PFSK-1 (cell line): ENCODE results near the gene ARMC6.

Source experiments
- FOXP2 ChIP-seq: optimal IDR thresholded peaks from 2 replicates; pipeline ENCODE3; 2011; ENCODE audit warnings: borderline replicate concordance, control low read depth, inconsistent platforms; ENCODE audit not compliant: insufficient read depth; ENCODE audit errors: extremely low read length, extremely low read depth
- POLR2AphosphoS5 ChIP-seq: IDR thresholded peaks from 2 replicates; pipeline ENCODE4 v1.6.1; 2012; ENCODE audit warnings: low read depth, mild to moderate bottlenecking, control low read depth, low read length, moderate library complexity
- REST ChIP-seq, 2 experiments: IDR thresholded peaks; 2 replicates each; pipeline versions ENCODE4 v1.6.1 to v1.8.0; 2011 to 2012; ENCODE audit warnings: low read depth in 2 of 2, low read length in 2 of 2, control low read depth in 1 of 2, inconsistent platforms in 1 of 2, mild to moderate bottlenecking in 1 of 2, moderate library complexity in 1 of 2; ENCODE audit not compliant: insufficient read depth in 1 of 2
- SIN3A ChIP-seq: IDR thresholded peaks from 2 replicates; pipeline ENCODE4 v1.6.1; 2012; ENCODE audit warnings: mild to moderate bottlenecking, low read length, moderate library complexity, borderline replicate concordance; ENCODE audit not compliant: insufficient read depth
- TAF1 ChIP-seq: IDR thresholded peaks from 2 replicates; pipeline ENCODE4 v1.6.1; 2012; ENCODE audit warnings: low read length, control low read depth, borderline replicate concordance; ENCODE audit not compliant: insufficient read depth

- no peak for TF ChIP-seq POLR2AphosphoS5
- no peak for TF ChIP-seq TAF1
- TF ChIP-seq REST (IDR thresholded peaks at IDR 0.05; ENCODE audit: insufficient read depth in 1 of 2, low read depth in 2 of 2, low read length in 2 of 2): no peak
- no peak for TF ChIP-seq FOXP2
- no peak for TF ChIP-seq SIN3A
Observed at GRCh38 chr19:19074196-19074882, 40.9 kb downstream of the ARMC6 start.
